CD14-positive monocyte (primary cell): ENCODE data around the gene NRROS. TPM values are rescaled to one million over a fixed set of nuclear protein-coding genes. Genes with fewer than 3 reads are reported as not detected.

Experiments
- DNase-seq, 3 donors: peaks; one replicate each; pipeline ENCODE4 v3.0.0-alpha.2; 2011 to 2022
- H2AFZ ChIP-seq: 2 replicates; pipeline ENCODE4 v1.6.0; 2012; ENCODE audit warnings: mild to moderate bottlenecking, low read depth, low read length, inconsistent platforms; ENCODE audit not compliant: insufficient read depth, poor library complexity, severe bottlenecking
- H3K27ac ChIP-seq, 2 donors: 1 replicate in 1 of 2; 2 replicates in 1 of 2; pipeline ENCODE4 v1.5.1; 2012 to 2013; ENCODE audit warnings: low read length in 2 of 2, control low read depth in 1 of 2, inconsistent platforms in 1 of 2, low read depth in 1 of 2, mild to moderate bottlenecking in 1 of 2
- H3K27me3 ChIP-seq, 2 donors: one replicate each; pipeline versions ENCODE4 v1.6.0 to v1.6.1; 2011 to 2013; ENCODE audit warnings: low read length in 2 of 2; ENCODE audit not compliant: control insufficient read depth in 2 of 2, insufficient read depth in 2 of 2
- H3K36me3 ChIP-seq, 2 donors: replicated peaks in 1 of 2; 1 replicate in 1 of 2; 2 replicates in 1 of 2; pipeline versions ENCODE4 v1.5.1 to v1.6.1; 2012 to 2013; ENCODE audit warnings: low read length in 2 of 2, control low read depth in 1 of 2, inconsistent platforms in 1 of 2, mild to moderate bottlenecking in 1 of 2; ENCODE audit not compliant: insufficient read depth in 2 of 2, control insufficient read depth in 1 of 2
- H3K4me1 ChIP-seq, 2 donors: 1 replicate in 1 of 2; 2 replicates in 1 of 2; pipeline versions ENCODE4 v1.5.1 to v1.6.1; 2012 to 2013; ENCODE audit warnings: low read length in 2 of 2, control low read depth in 1 of 2, inconsistent platforms in 1 of 2, mild to moderate bottlenecking in 1 of 2, moderate library complexity in 1 of 2; ENCODE audit not compliant: insufficient read depth in 2 of 2, control insufficient read depth in 1 of 2
- H3K4me2 ChIP-seq: replicated peaks from 2 replicates; pipeline ENCODE3; 2012; ENCODE audit warnings: low read length, moderate library complexity, mild to moderate bottlenecking; ENCODE audit not compliant: poor library complexity, severe bottlenecking; ENCODE audit errors: extremely low read depth
- H3K4me3 ChIP-seq, 3 experiments: fragments of 200-600 bp in 1 of 3; sonication (generic) in 1 of 3; replicated peaks in 1 of 3; 1 replicate in 2 of 3; 2 replicates in 1 of 3; pipeline ENCODE4 v1.5.1; 2011 to 2013; ENCODE audit warnings: low read length in 3 of 3, mild to moderate bottlenecking in 3 of 3, control low read depth in 2 of 3, low read depth in 2 of 3, inconsistent platforms in 1 of 3, moderate library complexity in 1 of 3
- H3K79me2 ChIP-seq: 2 replicates; pipeline ENCODE4 v1.6.0; 2012; ENCODE audit warnings: mild to moderate bottlenecking, control low read depth, inconsistent platforms, low read length, moderate library complexity; ENCODE audit not compliant: insufficient read depth
- H3K9ac ChIP-seq: 2 replicates; pipeline ENCODE4 v1.6.0; 2017; ENCODE audit warnings: low read length, mild to moderate bottlenecking; ENCODE audit not compliant: insufficient read depth, poor library complexity, severe bottlenecking
- H3K9me3 ChIP-seq, 2 donors: replicated peaks in 1 of 2; 1 replicate in 1 of 2; 2 replicates in 1 of 2; pipeline versions ENCODE4 v1.5.1 to v1.6.1; 2012 to 2013; ENCODE audit warnings: low read length in 2 of 2, control low read depth in 1 of 2; ENCODE audit not compliant: control insufficient read depth in 1 of 2, insufficient read depth in 1 of 2
- H4K20me1 ChIP-seq: 2 replicates; pipeline ENCODE4 v1.6.0; 2012; ENCODE audit warnings: mild to moderate bottlenecking, low read length, control low read depth, moderate library complexity; ENCODE audit not compliant: insufficient read depth
- H3K27ac Mint-ChIP-seq, 7 donors: one replicate each; pipeline ENCODE4 v1.8.0; 2020; ENCODE audit warnings: mild to moderate bottlenecking in 7 of 7, mixed read lengths in 7 of 7, moderate library complexity in 6 of 7, inconsistent platforms in 2 of 7
- H3K27me3 Mint-ChIP-seq, 3 donors: one replicate each; pipeline ENCODE4 v1.8.0; 2021 to 2022; ENCODE audit warnings: low read depth in 3 of 3, mild to moderate bottlenecking in 3 of 3, mixed read lengths in 3 of 3, moderate library complexity in 3 of 3, inconsistent platforms in 1 of 3
- H3K36me3 Mint-ChIP-seq, 2 donors: one replicate each; pipeline ENCODE4 v1.8.0; 2020; ENCODE audit warnings: mixed read lengths in 2 of 2, inconsistent platforms in 1 of 2, mild to moderate bottlenecking in 1 of 2
- H3K4me1 Mint-ChIP-seq: one replicate; pipeline ENCODE4 v1.8.0; 2020; ENCODE audit warnings: mild to moderate bottlenecking, mixed read lengths
- H3K4me3 Mint-ChIP-seq, 2 donors: one replicate each; pipeline ENCODE4 v1.8.0; 2020; ENCODE audit warnings: mild to moderate bottlenecking in 2 of 2, mixed read lengths in 2 of 2, moderate library complexity in 1 of 2
- H3K9me3 Mint-ChIP-seq, 7 donors: one replicate each; pipeline ENCODE4 v1.8.0; 2020 to 2022; ENCODE audit warnings: mixed read lengths in 7 of 7, mild to moderate bottlenecking in 6 of 7, moderate library complexity in 6 of 7, inconsistent platforms in 2 of 7
- WGBS: methylation state at CpG from one replicate; pipeline ENCODE4 v1.1.5; 2013; ENCODE audit warnings: missing lambda C conversion rate; ENCODE audit not compliant: insufficient coverage; 5-methylcytosine and 5-hydroxymethylcytosine counted together
- intact Hi-C, 2 donors: fragments of 100-400 bp; cut with micrococcal nuclease; formaldehyde crosslinking; loops; one replicate each; pipeline versions ENCODE4 v1.15.0 to v1.15.1; 2023
- polyA plus RNA-seq, 3 donors: library from polyadenylated mRNA; depleted of rRNA in 1 of 3; unstranded in 2 of 3; stranded (reverse) in 1 of 3; fragments of 300-500 nt in 2 of 3; fragments of >200 nt in 1 of 3; fragmentation: Illumina TruSeq in 2 of 3; gene quantifications; 1 replicate in 2 of 3; 2 replicates in 1 of 3; pipeline ENCODE4 v1.2.3, GENCODE V29; 2012 to 2021
- TF ChIP-seq, protein P1 (sequence below): fragments of 200-600 bp; IDR thresholded peaks from one replicate; pipeline ENCODE4 v1.8.0; 2022; ENCODE audit warnings: antibody characterized with exemption, mild to moderate bottlenecking

The NRROS gene
- polyA plus RNA-seq, 3 donors, result 5.9 to 109 (median 7.5) TPM

DNA sequence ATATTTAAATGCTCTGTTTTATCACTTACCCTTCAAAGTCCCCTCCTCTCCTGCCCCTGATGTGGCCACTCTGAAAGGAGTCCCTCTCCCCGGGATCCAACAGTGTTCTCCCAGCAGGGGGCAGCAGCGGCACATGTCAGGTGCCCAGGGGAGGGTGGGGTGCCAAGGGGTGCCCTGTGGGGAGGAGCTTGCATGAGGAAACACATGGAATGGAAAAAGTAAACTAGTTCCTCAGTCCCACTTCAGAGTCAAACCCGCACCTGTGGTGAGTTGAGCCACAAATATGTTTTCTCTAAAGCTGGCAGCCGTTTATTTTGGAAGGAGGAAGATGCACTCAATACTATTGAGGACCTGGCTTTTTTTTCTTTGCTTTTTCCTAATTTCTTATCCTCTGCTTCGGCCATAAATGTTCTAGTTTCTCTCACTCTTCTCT is 30.1 kb upstream of the NRROS start:
- Histone ChIP-seq H3K9me3 (no peaks in the 10 kb centered on the region), H3K4me1 (peaks cover 26 to 29% of the 10 kb centered on the region in 2 donors), H3K27ac (peak overlapping the region in 1 of 2 donors; percentile 68), H2AFZ (peak overlapping the region; percentile 2), H3K4me2 (peak overlapping the region; percentile 71), H3K27me3 (no peaks in the 10 kb centered on the region), H3K9ac (no peak overlapping the region), H3K36me3 (no peaks in the 10 kb centered on the region), H3K4me3 (peak overlapping the region in 1 of 3 experiments; percentile 61), H3K79me2 (peaks cover 8% of the 10 kb centered on the region), H4K20me1 (no peaks in the 10 kb centered on the region)
- Mint-ChIP-seq H3K36me3 (no peaks in the 10 kb centered on the region), H3K27me3 (peaks cover 2% of the 10 kb centered on the region in 3 donors), H3K27ac (peak overlapping the region; percentile 83 to 94 (median 93)), H3K4me3 (peak overlapping the region; percentile 43 to 80), H3K9me3 (peaks cover 0 to 2% (median 0%) of the 10 kb centered on the region in 7 donors), H3K4me1 (peaks cover 35% of the 10 kb centered on the region)
- TF ChIP-seq, protein P1, sequence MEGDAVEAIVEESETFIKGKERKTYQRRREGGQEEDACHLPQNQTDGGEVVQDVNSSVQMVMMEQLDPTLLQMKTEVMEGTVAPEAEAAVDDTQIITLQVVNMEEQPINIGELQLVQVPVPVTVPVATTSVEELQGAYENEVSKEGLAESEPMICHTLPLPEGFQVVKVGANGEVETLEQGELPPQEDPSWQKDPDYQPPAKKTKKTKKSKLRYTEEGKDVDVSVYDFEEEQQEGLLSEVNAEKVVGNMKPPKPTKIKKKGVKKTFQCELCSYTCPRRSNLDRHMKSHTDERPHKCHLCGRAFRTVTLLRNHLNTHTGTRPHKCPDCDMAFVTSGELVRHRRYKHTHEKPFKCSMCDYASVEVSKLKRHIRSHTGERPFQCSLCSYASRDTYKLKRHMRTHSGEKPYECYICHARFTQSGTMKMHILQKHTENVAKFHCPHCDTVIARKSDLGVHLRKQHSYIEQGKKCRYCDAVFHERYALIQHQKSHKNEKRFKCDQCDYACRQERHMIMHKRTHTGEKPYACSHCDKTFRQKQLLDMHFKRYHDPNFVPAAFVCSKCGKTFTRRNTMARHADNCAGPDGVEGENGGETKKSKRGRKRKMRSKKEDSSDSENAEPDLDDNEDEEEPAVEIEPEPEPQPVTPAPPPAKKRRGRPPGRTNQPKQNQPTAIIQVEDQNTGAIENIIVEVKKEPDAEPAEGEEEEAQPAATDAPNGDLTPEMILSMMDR, result peak; percentile 92
- intact Hi-C loops, result loop anchor here (5.0 kb wide), 3 partner anchors 43 to 78 kb away; no protein-coding TSS in a partner anchor
- peak; percentile 86 to 91 (median 90) for DNase-seq
- 0% methylated on average over 1 of the region's 5 CpGs for WGBS

DNA sequence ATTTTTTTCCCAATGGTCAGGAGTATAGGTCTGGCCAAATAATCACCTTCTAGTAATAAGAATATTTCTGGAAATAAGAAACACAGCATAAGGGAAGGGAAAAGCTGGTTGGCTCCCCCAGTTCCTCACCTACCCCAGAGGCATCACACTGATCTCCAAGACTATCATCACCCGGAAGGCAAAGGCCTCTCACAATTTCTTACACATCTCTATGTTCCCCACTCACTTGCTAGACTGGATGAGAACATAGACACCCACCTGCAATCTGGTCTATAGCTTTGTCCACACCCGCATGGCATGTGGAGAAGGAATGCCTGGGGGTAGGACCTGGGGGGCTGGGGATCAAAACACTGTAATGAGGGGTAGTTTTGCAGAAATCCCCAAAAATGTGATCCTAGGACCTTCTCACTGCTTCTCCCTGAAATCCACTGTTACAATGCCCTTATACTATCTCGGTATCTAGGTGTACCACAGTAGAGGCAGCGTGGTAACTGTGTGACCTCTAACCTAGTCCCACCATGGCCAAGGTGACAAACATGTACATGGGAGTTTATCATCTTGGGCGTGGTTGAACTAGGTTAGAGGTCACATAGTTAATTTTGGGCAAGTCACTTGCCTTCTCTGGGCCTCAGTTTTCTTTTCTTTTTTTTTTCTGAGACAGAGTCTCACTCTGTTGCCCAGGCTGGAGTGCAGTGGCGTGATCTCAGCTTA is 29.5 kb upstream of the NRROS start:
- H3K27ac Mint-ChIP-seq, result peak overlapping the region; percentile 83 to 94 (median 93)
- peak overlapping the region; percentile 2 for H2AFZ ChIP-seq
- no peak overlapping the region for H3K9ac ChIP-seq
- TF ChIP-seq, protein P1, result no peak
- peaks cover 0 to 2% (median 0%) of the 10 kb centered on the region in 7 donors for H3K9me3 Mint-ChIP-seq
- no peak for DNase-seq
- peaks cover 8% of the 10 kb centered on the region for H3K79me2 ChIP-seq
- H3K4me2 ChIP-seq, result peak overlapping the region; percentile 71
- WGBS, result no CpG with 5 or more reads among the region's 6 CpGs
- H3K27me3 ChIP-seq, result no peaks in the 10 kb centered on the region
- H3K36me3 Mint-ChIP-seq, result no peaks in the 10 kb centered on the region
- H3K36me3 ChIP-seq, result no peaks in the 10 kb centered on the region
- H3K27me3 Mint-ChIP-seq, result peaks cover 0 to 2% (median 0%) of the 10 kb centered on the region in 3 donors
- H3K4me1 ChIP-seq, result peaks cover 26 to 29% of the 10 kb centered on the region in 2 donors
- peak overlapping the region in 1 of 3 experiments; percentile 61 for H3K4me3 ChIP-seq
- H3K9me3 ChIP-seq, result no peaks in the 10 kb centered on the region
- intact Hi-C loops, result loop anchor here (5.0 kb wide), 3 partner anchors 42 to 77 kb away; no protein-coding TSS in a partner anchor
- H4K20me1 ChIP-seq, result no peaks in the 10 kb centered on the region
- peak overlapping the region; percentile 4 to 68 for H3K27ac ChIP-seq
- H3K4me3 Mint-ChIP-seq, result peak overlapping the region; percentile 43 to 80
- peaks cover 31% of the 10 kb centered on the region for H3K4me1 Mint-ChIP-seq
